SK-N-SH (cell line): Measurements from ENCODE around the gene CDH18.

ENCODE experiments used
- CTCF ChIP-seq: fragments of 200-600 bp; sonication (generic); IDR thresholded peaks from 2 replicates; pipeline ENCODE4 v1.6.1; 2017; ENCODE audit warnings: antibody characterized with exemption, mild to moderate bottlenecking, moderate library complexity
- ELF1 ChIP-seq: IDR thresholded peaks from 2 replicates; pipeline ENCODE4 v1.4.0; 2012
- EP300 ChIP-seq, 2 experiments: IDR thresholded peaks; 2 replicates each; pipeline versions ENCODE4 v1.4.0 to v1.6.1; 2012; ENCODE audit warnings: borderline replicate concordance in 1 of 2, low read depth in 1 of 2, low read length in 1 of 2
- GABPA ChIP-seq: IDR thresholded peaks from 2 replicates; pipeline ENCODE4 v1.4.0; 2012; ENCODE audit warnings: low read depth, mild to moderate bottlenecking
- MAX ChIP-seq: IDR thresholded peaks from 2 replicates; pipeline ENCODE4 v1.4.0; 2012; ENCODE audit warnings: low read depth
- POLR2AphosphoS5 ChIP-seq: IDR thresholded peaks from 2 replicates; pipeline ENCODE4 v1.6.1; 2012; ENCODE audit warnings: low read depth, low read length
- REST ChIP-seq: IDR thresholded peaks from 2 replicates; pipeline ENCODE4 v1.6.1; 2012; ENCODE audit warnings: mild to moderate bottlenecking, low read depth, low read length, moderate library complexity
- SMC3 ChIP-seq: IDR thresholded peaks from 2 replicates; pipeline ENCODE4 v1.6.1; 2012; ENCODE audit warnings: low read depth, low read length, improper control_type of control experiment
- TAF1 ChIP-seq: IDR thresholded peaks from 2 replicates; pipeline ENCODE4 v1.6.1; 2012; ENCODE audit warnings: low read depth, mild to moderate bottlenecking, low read length, moderate library complexity, borderline replicate concordance
- USF2 ChIP-seq: fragments of 150-350 bp; IDR thresholded peaks from 2 replicates; pipeline ENCODE4 v1.6.1; 2017; ENCODE audit warnings: antibody characterized with exemption, low read length, low read depth, borderline replicate concordance

- TF ChIP-seq ELF1 (no peak), CTCF (no peak), POLR2AphosphoS5 (no peak), TAF1 (no peak), REST (no peak), GABPA (no peak), EP300 (IDR thresholded peaks at IDR 0.05; ENCODE audit: borderline replicate concordance in 1 of 2, low read depth in 1 of 2, low read length in 1 of 2) (no peak), MAX (no peak), SMC3 (no peak), USF2 (no peak)
These were observed 35.7 kb upstream of the CDH18 start for GRCh38 chr5:20023686-20024180.
